BJ (cell line): Measurements from ENCODE around the gene CDC16. TPM values are rescaled to one million over a fixed set of nuclear protein-coding genes. Genes with fewer than 3 reads are reported as not detected.
"Not testable (repeated sequence)": the region's sequence is repeated elsewhere in the genome, so short reads cannot be mapped to it uniquely, and the experiment has no call there.

Experiments used
- CTCF ChIA-PET: fragments of 350-600 bp; formaldehyde crosslinking; extraction: SDS; loops from one replicate; lab custom pipeline; 2021; ENCODE audit warnings: antibody characterized with exemption, inconsistent platforms; lab: Yijun Ruan, JAX
- POLR2A ChIA-PET: fragments of 300-600 bp; sonication (Branson Sonifier 250); formaldehyde crosslinking; extraction: SDS; loops from one replicate; lab custom pipeline; 2021; ENCODE audit warnings: antibody characterized with exemption; lab: Charles Lee
- DNase-seq: peaks from one replicate; pipeline ENCODE4 v3.0.0-alpha.2; 2011; ENCODE audit warnings: low read depth
- H3K27me3 ChIP-seq: 2 replicates; pipeline ENCODE4 v1.6.0; 2011; ENCODE audit warnings: low read length; ENCODE audit not compliant: control insufficient read depth, insufficient read depth
- H3K36me3 ChIP-seq: 2 replicates; pipeline ENCODE4 v1.5.1; 2011; ENCODE audit warnings: low read length; ENCODE audit not compliant: control insufficient read depth, insufficient read depth
- H3K4me3 ChIP-seq: 2 replicates; pipeline ENCODE4 v1.5.1; 2011; ENCODE audit warnings: low read depth, mild to moderate bottlenecking, control low read depth, low read length
- CTCF ChIP-seq: IDR thresholded peaks from 2 replicates; pipeline ENCODE4 v1.5.1; 2011; ENCODE audit warnings: low read depth, mild to moderate bottlenecking, control low read depth, inconsistent platforms, low read length, moderate library complexity; ENCODE audit not compliant: insufficient read depth
- polyA plus RNA-seq: library from polyadenylated mRNA; depleted of rRNA; stranded (reverse); fragments of >200 nt; gene quantifications from 2 replicates; pipeline ENCODE4 v1.2.3, GENCODE V29; 2011

Gene CDC16
- polyA plus RNA-seq, 1 experiment = 55.8 TPM

GRCh38 chr13:114249077-114249476, 14.4 kb downstream of the CDC16 start:
- Histone ChIP-seq H3K36me3 (peaks cover 19% of the 10 kb centered on the region), H3K4me3 (no peak overlapping the region), H3K27me3 (no peaks in the 10 kb centered on the region)
- no peak for DNase-seq
- no peak for TF ChIP-seq CTCF
- ChIA-PET CTCF (interaction anchor here (1.3 kb wide), 2 partner anchors 12 to 93 kb away, joined by 3 to 4 read pairs; no protein-coding TSS in a partner anchor), POLR2A (no interaction called here)

- POLR2A ChIA-PET, H3K27me3 ChIP-seq, DNase-seq, H3K4me3 ChIP-seq, CTCF ChIA-PET: not testable (repeated sequence)
- H3K36me3 ChIP-seq = peaks cover 13% of the 10 kb centered on the region
Measured at GRCh38 chr13:114251639-114252440, 17.1 kb downstream of the CDC16 start.

GRCh38 chr13:114256547-114256946, 21.9 kb downstream of the CDC16 start:
- H3K27me3 ChIP-seq = no peaks in the 10 kb centered on the region
- no peak for TF ChIP-seq CTCF
- no peak for DNase-seq
- H3K4me3 ChIP-seq = no peak overlapping the region
- CTCF ChIA-PET = interaction anchor here (1.0 kb wide), 1 partner anchor 383 kb away, joined by 3 read pairs; no protein-coding TSS in a partner anchor
- POLR2A ChIA-PET = no interaction called here
- H3K36me3 ChIP-seq = peaks cover 15% of the 10 kb centered on the region

GRCh38 chr13:114257014-114257413, 22.3 kb downstream of the CDC16 start:
- no peak for TF ChIP-seq CTCF
- no peak for DNase-seq
- H3K36me3 ChIP-seq = peaks cover 13% of the 10 kb centered on the region
- no peaks in the 10 kb centered on the region for H3K27me3 ChIP-seq
- POLR2A ChIA-PET = interaction anchor here (0.6 kb wide), 1 partner anchor 9 kb away, joined by 3 read pairs; no protein-coding TSS in a partner anchor
- H3K4me3 ChIP-seq = no peak overlapping the region
- CTCF ChIA-PET = interaction anchor here (1.3 kb wide), 1 partner anchor 62 kb away, joined by 3 read pairs; no protein-coding TSS in a partner anchor

GRCh38 chr13:114258589-114258988, 23.9 kb downstream of the CDC16 start:
- Histone ChIP-seq H3K36me3 (peaks cover 19% of the 10 kb centered on the region), H3K4me3 (no peak overlapping the region), H3K27me3 (no peaks in the 10 kb centered on the region)
- no peak for DNase-seq
- ChIA-PET POLR2A (no interaction called here), CTCF (interaction anchor here (1.3 kb wide), 1 partner anchor 60 kb away, joined by 3 read pairs; no protein-coding TSS in a partner anchor)
- no peak for TF ChIP-seq CTCF
